ENCODE results near the gene EPAS1.

Gene EPAS1

DNA sequence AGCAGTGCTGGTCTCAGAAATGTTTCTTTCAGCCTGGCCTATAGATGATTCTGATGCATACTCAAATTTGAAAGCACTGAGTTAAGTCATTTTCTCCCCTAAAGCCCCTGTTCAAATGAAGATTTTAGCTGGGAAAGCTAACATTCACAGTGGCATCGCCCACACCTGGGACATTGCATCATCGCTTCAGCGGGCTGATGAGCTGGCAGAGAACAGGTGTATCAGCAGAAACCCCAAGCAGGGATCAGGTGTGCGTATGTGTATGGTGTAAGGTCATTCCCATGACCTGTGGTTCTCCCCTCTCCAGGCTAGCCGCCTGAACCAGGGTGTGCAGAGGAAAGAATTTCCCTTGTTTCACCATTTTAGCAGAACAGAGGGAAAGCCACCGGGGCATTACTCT is 56.3 kb downstream of the EPAS1 start:
- Mint-ChIP-seq H3K27ac (no peak overlapping the region), H3K27me3 (ENCODE audit: low read depth) (no peaks in the 10 kb centered on the region), H3K4me3 (no peak overlapping the region), H3K36me3 (ENCODE audit: low read depth) (peaks cover 4% of the 10 kb centered on the region), H3K4me1 (no peaks in the 10 kb centered on the region), H3K9me3 (no peaks in the 10 kb centered on the region)
- TF ChIP-seq, protein P1, sequence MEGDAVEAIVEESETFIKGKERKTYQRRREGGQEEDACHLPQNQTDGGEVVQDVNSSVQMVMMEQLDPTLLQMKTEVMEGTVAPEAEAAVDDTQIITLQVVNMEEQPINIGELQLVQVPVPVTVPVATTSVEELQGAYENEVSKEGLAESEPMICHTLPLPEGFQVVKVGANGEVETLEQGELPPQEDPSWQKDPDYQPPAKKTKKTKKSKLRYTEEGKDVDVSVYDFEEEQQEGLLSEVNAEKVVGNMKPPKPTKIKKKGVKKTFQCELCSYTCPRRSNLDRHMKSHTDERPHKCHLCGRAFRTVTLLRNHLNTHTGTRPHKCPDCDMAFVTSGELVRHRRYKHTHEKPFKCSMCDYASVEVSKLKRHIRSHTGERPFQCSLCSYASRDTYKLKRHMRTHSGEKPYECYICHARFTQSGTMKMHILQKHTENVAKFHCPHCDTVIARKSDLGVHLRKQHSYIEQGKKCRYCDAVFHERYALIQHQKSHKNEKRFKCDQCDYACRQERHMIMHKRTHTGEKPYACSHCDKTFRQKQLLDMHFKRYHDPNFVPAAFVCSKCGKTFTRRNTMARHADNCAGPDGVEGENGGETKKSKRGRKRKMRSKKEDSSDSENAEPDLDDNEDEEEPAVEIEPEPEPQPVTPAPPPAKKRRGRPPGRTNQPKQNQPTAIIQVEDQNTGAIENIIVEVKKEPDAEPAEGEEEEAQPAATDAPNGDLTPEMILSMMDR (IDR thresholded peaks at IDR 0.05; ENCODE audit: unreplicated experiment in 3 of 3) = no peak

- Mint-ChIP-seq H3K4me3 (no peak overlapping the region), H3K4me1 (no peaks in the 10 kb centered on the region), H3K9me3 (no peaks in the 10 kb centered on the region), H3K36me3 (ENCODE audit: low read depth) (peaks cover 8% of the 10 kb centered on the region), H3K27me3 (ENCODE audit: low read depth) (no peaks in the 10 kb centered on the region), H3K27ac (no peak overlapping the region)
- TF ChIP-seq, protein P1 (IDR thresholded peaks at IDR 0.05; ENCODE audit: unreplicated experiment in 3 of 3) = no peak
Observed at GRCh38 chr2:46355756-46356155, 58.5 kb downstream of the EPAS1 start.

DNA sequence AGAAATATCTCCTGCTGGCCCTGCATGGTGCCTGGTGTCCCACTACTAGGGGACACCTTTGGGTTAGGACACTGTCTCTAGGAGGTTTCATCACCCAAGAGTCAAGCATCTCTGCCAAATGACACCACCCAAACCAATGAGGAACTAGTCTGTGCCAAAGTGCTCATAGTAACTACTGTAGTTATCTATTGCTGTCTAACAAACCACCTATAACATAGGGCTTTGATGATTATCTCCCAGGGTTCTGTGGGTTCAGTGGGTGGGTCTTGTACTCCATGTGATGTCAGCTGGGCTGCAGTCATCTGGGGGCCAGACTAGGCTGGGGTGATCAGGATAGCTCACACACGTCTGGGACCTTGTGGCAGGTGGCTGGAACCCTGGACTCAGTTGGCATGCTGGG is 59.8 kb downstream of the EPAS1 start:
- H3K4me1 Mint-ChIP-seq = no peaks in the 10 kb centered on the region
- no peaks in the 10 kb centered on the region for H3K27me3 Mint-ChIP-seq (ENCODE audit: low read depth)
- peaks cover 8% of the 10 kb centered on the region for H3K36me3 Mint-ChIP-seq (ENCODE audit: low read depth)
- no peaks in the 10 kb centered on the region for H3K9me3 Mint-ChIP-seq
- H3K4me3 Mint-ChIP-seq = no peak overlapping the region
- no peak overlapping the region for H3K27ac Mint-ChIP-seq
- TF ChIP-seq, protein P1 (IDR thresholded peaks at IDR 0.05; ENCODE audit: unreplicated experiment in 3 of 3) = no peak

DNA sequence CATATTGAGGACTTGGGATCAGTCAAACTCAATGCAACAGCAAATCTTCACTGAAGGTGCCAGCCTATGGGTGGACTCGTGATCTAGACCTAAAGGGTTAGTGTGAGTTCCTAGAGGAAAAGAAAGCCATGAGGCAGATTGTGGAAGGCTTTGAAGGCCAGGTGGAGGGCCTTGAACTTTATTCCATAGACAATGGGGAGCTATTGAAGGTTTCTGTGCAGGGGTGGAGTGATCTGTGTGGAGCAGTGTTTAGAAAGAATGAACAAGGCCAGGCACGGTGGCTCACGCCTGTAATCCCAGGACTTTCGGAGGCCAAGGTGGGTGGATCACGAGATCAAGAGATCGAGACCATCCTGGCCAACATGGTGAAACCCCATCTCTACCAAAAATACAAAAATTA is 61.5 kb downstream of the EPAS1 start:
- no peaks in the 10 kb centered on the region for H3K4me1 Mint-ChIP-seq
- H3K27me3 Mint-ChIP-seq (ENCODE audit: low read depth) = no peaks in the 10 kb centered on the region
- TF ChIP-seq, protein P1 (IDR thresholded peaks at IDR 0.05; ENCODE audit: unreplicated experiment in 3 of 3) = no peak
- H3K36me3 Mint-ChIP-seq (ENCODE audit: low read depth) = peaks cover 8% of the 10 kb centered on the region
- H3K9me3 Mint-ChIP-seq = no peaks in the 10 kb centered on the region
- H3K27ac Mint-ChIP-seq = no peak overlapping the region
- H3K4me3 Mint-ChIP-seq = no peak overlapping the region

- TF ChIP-seq, protein P1 (IDR thresholded peaks at IDR 0.05; ENCODE audit: unreplicated experiment in 3 of 3) = no peak
- no peak overlapping the region for H3K27ac Mint-ChIP-seq
- H3K4me1 Mint-ChIP-seq = no peaks in the 10 kb centered on the region
- peaks cover 3% of the 10 kb centered on the region for H3K9me3 Mint-ChIP-seq
- peaks cover 8% of the 10 kb centered on the region for H3K36me3 Mint-ChIP-seq (ENCODE audit: low read depth)
- H3K27me3 Mint-ChIP-seq (ENCODE audit: low read depth) = no peaks in the 10 kb centered on the region
- H3K4me3 Mint-ChIP-seq = no peak overlapping the region
Observed at GRCh38 chr2:46360303-46360702, 63.1 kb downstream of the EPAS1 start.

- TF ChIP-seq, protein P1 (IDR thresholded peaks at IDR 0.05; ENCODE audit: unreplicated experiment in 3 of 3) = no peak
- Mint-ChIP-seq H3K27me3 (ENCODE audit: low read depth) (no peaks in the 10 kb centered on the region), H3K36me3 (ENCODE audit: low read depth) (peaks cover 8% of the 10 kb centered on the region), H3K9me3 (peaks cover 3% of the 10 kb centered on the region), H3K27ac (no peak overlapping the region), H3K4me3 (no peak overlapping the region), H3K4me1 (peaks cover 8% of the 10 kb centered on the region)
Observed at GRCh38 chr2:46361920-46362666, 64.9 kb downstream of the EPAS1 start.
